NCI-H1092 (cell line): ENCODE data around the gene ENTPD5.
"Not testable (repeated sequence)": the region's sequence is repeated elsewhere in the genome, so short reads cannot be mapped to it uniquely, and the experiment has no call there.

ENCODE experiments used
- DNase-seq: peaks from one replicate; lab custom pipeline; 2025; lab: John Stamatoyannopoulos, UW

ENTPD5 gene

DNA sequence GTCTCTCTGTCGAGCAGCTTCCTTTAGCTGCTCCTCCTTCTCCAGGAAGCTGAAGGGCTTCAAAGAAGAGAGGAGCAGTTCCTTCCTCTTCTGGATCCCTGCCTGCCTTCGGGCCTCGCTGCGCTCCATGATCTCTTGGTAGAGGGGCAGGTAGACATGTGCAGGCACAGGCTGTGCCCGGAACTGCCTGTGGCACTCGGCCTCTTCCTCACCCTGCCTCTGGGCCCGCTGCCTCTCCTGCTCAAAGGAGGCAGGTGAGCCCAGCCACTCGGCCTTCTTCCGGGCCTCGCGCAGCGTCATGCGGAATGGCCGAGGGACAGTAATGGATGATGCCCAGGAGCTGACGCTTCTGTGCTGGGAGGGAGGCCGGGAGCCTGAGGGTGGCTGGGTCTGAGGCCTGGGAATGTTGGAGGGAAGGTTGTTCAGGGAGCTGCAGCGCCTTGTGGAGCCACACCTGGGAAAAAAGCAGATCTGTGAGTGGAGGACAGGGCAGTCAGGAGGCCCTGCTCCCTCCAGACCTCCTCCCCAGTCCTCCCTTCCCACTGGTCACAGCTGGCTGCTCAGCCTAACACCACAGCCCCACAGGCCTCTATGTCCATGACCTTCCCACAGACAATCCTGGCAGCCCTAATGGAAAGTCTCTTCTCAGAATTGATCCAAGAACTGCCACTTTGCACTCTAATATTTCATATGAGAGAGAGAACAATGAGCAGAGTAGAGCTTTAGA is 74.5 kb downstream of the ENTPD5 start:
- DNase-seq, result no peak

DNA sequence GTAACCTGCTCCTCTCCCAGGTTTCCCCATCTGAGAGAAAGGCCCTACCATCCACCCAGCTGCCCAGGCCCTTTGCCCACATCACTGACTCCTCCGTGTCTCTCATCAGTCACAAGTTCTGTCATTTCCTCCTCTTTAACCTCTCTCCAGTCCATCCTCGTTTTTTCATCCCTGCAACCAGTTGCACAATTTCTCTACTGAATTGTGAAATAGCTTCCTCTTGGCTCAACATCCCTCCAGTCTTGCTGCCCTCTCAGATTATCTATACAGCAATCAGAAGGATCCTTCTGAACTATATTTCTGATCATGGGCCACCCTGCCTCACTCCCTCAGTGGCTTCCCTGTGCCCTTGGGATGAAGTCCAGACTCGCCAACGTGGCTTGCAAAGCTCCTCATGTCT is 76.0 kb downstream of the ENTPD5 start:
- DNase-seq, result no peak

DNA sequence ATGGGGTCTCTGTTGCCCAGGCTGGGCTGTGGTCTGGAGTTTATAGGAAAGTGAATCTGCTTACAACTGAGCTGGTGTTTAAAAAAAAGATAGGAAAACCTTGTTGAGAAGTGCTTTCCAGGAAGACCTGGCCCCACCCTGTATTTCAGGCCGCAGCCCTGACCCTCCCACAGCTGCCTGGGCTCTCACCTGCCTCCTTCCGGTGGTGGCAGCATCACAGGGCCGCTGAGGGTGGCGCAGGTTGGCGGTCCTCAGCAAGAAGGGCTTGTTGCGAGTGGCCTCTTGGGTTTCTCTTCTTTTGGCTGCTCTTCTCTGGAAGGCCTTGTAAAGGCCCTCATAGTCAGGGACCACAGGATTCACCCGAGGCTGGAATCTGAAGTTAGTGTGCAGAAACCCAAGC is 76.9 kb downstream of the ENTPD5 start:
- DNase-seq, result no peak

DNA sequence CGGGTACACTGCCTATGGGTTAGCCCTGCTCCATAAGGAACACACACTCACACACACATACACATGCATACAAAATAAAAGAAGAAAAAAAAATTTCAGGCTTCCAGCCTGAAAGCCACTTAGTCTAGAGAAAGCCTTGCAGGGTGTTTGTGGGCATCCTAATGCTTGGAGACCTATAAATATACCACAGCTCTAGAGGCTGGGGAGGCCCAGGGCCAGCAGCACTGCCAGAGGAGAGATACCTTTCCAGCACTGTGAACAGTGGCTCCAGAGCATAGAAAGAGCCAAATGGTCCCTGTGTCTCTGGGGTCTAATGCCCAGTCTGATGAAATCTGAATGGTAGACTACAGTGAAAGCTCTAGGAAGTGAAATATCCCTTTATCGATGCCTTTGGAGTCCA is 82.1 kb downstream of the ENTPD5 start:
- DNase-seq, result no peak

DNA sequence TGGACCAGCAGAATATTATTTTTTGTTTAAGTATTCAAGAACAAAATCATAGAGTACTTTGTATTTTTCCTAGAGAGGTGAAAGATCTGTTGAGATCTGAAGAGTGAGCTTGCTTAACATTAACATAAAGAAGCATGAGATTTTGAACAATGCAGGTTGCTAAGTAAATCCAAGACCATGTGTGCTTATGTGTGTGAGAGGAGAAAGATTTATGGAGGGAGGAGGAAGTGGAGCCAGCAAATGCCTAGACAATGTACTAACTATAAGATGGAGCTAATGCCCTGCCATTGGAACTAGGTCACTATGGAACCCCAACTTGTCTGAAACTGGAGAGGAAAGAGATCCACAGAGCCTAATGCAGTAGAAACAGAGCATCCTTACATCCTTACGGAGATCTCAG is 82.5 kb downstream of the ENTPD5 start:
- no peak for DNase-seq

DNA sequence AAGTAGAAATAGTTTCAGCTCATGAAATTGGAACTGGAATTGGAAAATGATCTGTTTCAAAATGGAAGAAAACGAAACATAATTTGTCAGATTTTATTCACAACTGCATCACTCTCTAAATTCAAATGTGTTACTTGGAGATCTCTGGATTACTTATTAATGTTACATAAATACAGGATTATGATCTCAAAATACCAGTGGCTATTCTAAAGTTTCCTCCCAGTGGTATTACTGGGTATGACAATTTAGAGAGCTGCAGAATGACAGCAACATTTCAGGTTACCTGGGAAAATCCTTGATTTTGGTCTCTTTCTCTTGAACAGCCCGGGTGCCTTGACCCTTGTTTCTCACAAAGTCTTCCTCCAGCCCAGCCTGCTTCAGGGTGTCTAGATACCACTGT is 83.4 kb downstream of the ENTPD5 start:
- DNase-seq, result no peak

DNA sequence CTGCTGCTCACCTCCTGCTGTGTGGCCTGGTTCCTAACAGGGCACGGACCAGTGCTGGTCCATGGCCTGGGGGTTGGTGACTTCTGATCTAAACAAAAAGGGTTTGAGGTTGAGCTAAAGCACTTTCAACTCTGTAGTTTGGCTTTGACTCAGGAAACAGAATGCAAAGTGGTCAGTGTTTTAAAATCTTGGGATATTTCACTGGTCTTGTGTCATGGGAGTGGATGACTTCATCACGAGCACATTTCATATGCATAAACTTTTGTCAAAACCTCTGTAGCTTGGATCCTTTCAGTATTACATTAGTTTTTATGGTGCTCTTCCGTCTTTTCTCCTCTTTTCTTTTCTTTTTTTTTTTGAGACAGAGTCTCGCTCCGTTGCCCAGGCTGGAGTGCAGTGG is 94.8 kb downstream of the ENTPD5 start:
- no peak for DNase-seq

DNA sequence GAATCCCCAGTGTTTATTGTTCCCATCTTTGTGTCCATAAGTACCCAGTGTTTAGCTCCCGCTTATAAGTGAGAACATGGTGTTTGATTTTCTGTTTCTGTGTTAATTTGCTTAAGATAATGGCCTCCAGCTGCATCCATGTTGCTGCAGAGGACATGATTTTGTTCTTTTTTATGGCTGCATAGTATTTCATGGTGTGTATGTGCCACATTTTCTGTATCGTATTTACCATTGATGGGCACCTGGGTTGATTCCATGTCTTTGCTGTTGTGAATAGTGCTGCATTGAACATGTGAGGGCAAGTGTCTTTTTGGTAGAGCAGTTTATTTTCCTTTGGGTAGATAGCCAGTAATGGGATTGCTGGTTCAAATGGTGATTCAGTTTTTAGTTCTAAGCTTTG is 99.6 kb downstream of the ENTPD5 start:
- not testable (repeated sequence) for DNase-seq

DNA sequence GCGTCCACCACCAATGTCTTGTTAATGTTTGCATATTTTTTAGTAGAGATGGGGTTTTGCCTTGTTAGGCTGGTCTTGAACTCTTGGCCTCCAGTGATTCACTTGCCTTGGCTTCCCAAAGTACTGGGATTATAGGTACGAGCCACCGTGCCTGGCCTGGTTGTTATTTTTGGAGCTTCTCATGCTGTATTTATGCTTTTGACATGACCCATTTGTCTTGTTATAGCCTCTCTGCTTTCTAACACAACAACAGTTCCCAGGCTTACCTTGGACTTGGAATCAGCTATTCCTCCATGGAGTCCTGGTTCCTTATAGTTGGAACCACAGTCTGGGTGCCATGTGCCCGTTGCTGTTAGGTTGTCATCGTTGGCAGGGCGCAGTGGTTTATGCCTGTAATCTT is 102.8 kb downstream of the ENTPD5 start:
- no peak for DNase-seq

DNA sequence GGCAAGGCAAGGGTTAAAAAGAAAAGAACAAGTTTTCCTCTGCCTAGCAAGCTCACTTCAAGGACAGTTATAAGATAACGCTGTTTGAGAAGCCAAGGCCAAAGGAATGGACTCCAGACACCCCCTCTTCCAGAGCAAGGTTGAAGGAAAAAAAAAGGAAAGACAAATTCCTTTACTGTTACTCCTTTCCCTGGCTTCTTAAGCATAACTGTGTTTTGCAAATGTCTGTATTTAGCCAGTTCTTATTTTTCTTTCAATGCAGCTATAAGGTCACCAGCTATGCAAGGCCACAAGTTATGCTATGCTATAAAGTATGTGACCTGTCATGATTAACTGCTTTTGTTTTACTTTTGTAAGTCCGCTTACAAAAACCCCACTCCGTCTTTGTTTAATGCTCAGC is 105.8 kb downstream of the ENTPD5 start:
- no peak for DNase-seq

DNA sequence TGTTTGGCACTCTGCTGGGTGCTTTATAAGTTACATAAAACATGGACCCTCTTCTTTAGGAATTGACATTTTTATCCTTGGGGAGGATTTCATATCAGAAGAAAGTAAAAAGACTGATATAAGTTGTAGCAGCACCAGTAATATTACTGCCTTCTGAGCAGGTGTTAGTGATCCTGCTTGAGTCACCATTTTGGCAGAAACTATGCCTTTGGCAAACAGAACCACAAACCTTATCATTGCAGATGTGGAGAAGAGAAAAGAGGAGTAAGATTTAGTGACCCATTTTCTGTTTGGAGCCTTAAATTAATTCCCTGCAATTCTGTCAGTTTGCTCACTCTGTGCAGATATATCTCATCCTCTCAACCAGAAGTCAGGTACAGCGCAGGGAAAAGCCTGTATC is 109.4 kb downstream of the ENTPD5 start:
- no peak for DNase-seq
